C4-2B (cell line): ENCODE data around the gene TRIM2.
"Not testable (repeated sequence)": the region's sequence is repeated elsewhere in the genome, so short reads cannot be mapped to it uniquely, and the experiment has no call there.

Experiments used
- ZFX ChIP-seq: fragments of 450-650 bp; IDR thresholded peaks from 2 replicates; pipeline ENCODE4 v1.6.1; 2017
- TF ChIP-seq, protein P1 (sequence below): fragments of 450-650 bp; conservative IDR thresholded peaks from 2 replicates; pipeline ENCODE4 v1.5.1; 2017; ENCODE audit warnings: mild to moderate bottlenecking

DNA sequence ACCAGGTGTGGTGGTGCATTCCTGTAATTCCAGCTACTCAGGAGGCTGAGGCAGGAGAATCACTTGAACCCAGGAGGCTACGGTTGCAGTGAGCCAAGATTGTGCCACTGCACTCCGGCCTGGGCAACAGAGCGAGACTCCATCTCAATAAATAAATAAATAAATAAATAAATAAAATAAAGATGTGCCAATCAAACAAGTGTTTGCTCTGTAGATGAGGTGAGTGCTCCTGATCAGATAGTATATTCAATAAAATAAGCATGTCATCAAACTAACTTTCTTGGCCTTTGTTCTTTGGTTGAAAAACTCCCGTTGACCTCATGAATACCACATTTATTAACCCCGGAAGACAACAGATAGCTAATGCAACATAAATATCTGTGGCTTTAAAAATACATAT is 497 bp upstream of the TRIM2 start:
- TF ChIP-seq, protein P1, sequence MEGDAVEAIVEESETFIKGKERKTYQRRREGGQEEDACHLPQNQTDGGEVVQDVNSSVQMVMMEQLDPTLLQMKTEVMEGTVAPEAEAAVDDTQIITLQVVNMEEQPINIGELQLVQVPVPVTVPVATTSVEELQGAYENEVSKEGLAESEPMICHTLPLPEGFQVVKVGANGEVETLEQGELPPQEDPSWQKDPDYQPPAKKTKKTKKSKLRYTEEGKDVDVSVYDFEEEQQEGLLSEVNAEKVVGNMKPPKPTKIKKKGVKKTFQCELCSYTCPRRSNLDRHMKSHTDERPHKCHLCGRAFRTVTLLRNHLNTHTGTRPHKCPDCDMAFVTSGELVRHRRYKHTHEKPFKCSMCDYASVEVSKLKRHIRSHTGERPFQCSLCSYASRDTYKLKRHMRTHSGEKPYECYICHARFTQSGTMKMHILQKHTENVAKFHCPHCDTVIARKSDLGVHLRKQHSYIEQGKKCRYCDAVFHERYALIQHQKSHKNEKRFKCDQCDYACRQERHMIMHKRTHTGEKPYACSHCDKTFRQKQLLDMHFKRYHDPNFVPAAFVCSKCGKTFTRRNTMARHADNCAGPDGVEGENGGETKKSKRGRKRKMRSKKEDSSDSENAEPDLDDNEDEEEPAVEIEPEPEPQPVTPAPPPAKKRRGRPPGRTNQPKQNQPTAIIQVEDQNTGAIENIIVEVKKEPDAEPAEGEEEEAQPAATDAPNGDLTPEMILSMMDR, result not testable (repeated sequence)
- not testable (repeated sequence) for TF ChIP-seq ZFX
